Natural killer cell (primary cell): Measurements from ENCODE around the gene NR2C2. TPM values are rescaled to one million over a fixed set of nuclear protein-coding genes. Genes with fewer than 3 reads are reported as not detected.

Source experiments
- ATAC-seq, 3 donors: fragments of 150-1000 bp in 2 of 3; fragments of 200-7000 bp in 1 of 3; cut with Tn5 transposase; 1 replicate in 1 of 3; 2 replicates in 2 of 3; pipeline ENCODE4 v1.10.0; 2021; ENCODE audit warnings: mild to moderate bottlenecking in 2 of 3, moderate library complexity in 2 of 3
- DNase-seq, 2 donors: peaks; one replicate each; pipeline versions ENCODE4 v3.0.0 to v3.0.0-alpha.2; 2013 to 2021; ENCODE audit warnings: mixed read lengths in 1 of 2
- H3K27ac ChIP-seq: one replicate; pipeline ENCODE4 v1.5.1; 2013; ENCODE audit warnings: mild to moderate bottlenecking, low read length
- H3K27me3 ChIP-seq: one replicate; pipeline ENCODE4 v1.6.1; 2013; ENCODE audit warnings: low read length; ENCODE audit not compliant: control insufficient read depth, insufficient read depth
- H3K36me3 ChIP-seq: one replicate; pipeline ENCODE4 v1.6.1; 2013; ENCODE audit warnings: low read length; ENCODE audit not compliant: control insufficient read depth, insufficient read depth
- H3K4me1 ChIP-seq: one replicate; pipeline ENCODE4 v1.6.1; 2013; ENCODE audit warnings: low read length; ENCODE audit not compliant: control insufficient read depth, insufficient read depth
- H3K4me3 ChIP-seq: one replicate; pipeline ENCODE4 v1.5.1; 2013; ENCODE audit warnings: low read length
- H3K9me3 ChIP-seq: one replicate; pipeline ENCODE4 v1.6.1; 2013; ENCODE audit warnings: low read length; ENCODE audit not compliant: control insufficient read depth, insufficient read depth
- H3K27ac Mint-ChIP-seq, 2 donors: one replicate each; pipeline ENCODE4 v1.8.0; 2022; ENCODE audit warnings: mild to moderate bottlenecking in 2 of 2, mixed read lengths in 2 of 2, moderate library complexity in 1 of 2
- H3K27me3 Mint-ChIP-seq, 2 donors: one replicate each; pipeline ENCODE4 v1.8.0; 2022; ENCODE audit warnings: low read depth in 2 of 2, mixed read lengths in 2 of 2
- H3K36me3 Mint-ChIP-seq: one replicate; pipeline ENCODE4 v1.8.0; 2022; ENCODE audit warnings: mixed read lengths
- H3K4me1 Mint-ChIP-seq, 2 donors: one replicate each; pipeline ENCODE4 v1.8.0; 2022; ENCODE audit warnings: mixed read lengths in 2 of 2
- H3K4me3 Mint-ChIP-seq: one replicate; pipeline ENCODE4 v1.8.0; 2022; ENCODE audit warnings: mild to moderate bottlenecking, moderate library complexity, mixed read lengths
- H3K9me3 Mint-ChIP-seq, 2 donors: one replicate each; pipeline ENCODE4 v1.8.0; 2022; ENCODE audit warnings: mixed read lengths in 2 of 2
- CTCF ChIP-seq: fragments of 200-600 bp; IDR thresholded peaks from one replicate; pipeline ENCODE4 v1.8.0; 2022; ENCODE audit warnings: antibody characterized with exemption
- WGBS: methylation state at CpG from one replicate; pipeline ENCODE4 v1.1.7; 2013; ENCODE audit warnings: missing lambda C conversion rate; ENCODE audit not compliant: insufficient coverage; 5-methylcytosine and 5-hydroxymethylcytosine counted together
- intact Hi-C: fragments of 100-400 bp; cut with micrococcal nuclease; formaldehyde crosslinking; loops from one replicate; pipeline ENCODE4 v1.14.2; 2022
- total RNA-seq, 4 donors: library from RNA; stranded (reverse); fragments of 120-200 nt in 1 of 4; gene quantifications; one replicate each; pipeline versions ENCODE4 v1.2.3 to v1.2.4, GENCODE V29; 2013 to 2022

Gene NR2C2
- total RNA-seq, 3 donors from 2014 or later (not counting 1 experiment from before 2014, with no cell fraction given): 70.4 to 94.3 (median 81.6) TPM

DNA sequence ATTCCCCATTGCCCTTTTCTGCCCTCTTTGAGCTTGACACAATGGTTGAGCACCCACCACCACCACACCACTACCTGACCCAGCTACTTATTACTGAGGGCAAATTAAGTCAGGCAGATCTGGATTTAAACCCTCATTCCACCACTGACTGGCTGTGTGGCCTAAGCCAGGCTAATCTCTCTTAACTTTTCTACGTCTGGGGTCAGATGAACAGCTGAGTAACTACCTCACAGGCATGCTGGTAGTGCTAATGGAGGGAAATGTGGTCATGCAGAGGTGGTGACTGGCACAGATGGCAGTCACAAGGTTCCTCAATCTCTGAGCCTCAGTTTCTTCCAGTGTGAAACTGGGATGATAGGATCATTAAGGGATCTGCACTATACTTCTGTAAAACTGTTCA is 122.1 kb downstream of the NR2C2 start:
- Mint-ChIP-seq H3K36me3 (no peaks in the 10 kb centered on the region), H3K4me3 (no peak overlapping the region), H3K9me3 (no peaks in the 10 kb centered on the region), H3K4me1 (peaks cover 8 to 12% of the 10 kb centered on the region in 2 donors), H3K27me3 (no peaks in the 10 kb centered on the region), H3K27ac (peak overlapping the region in 1 of 2 donors; percentile 35)
- Histone ChIP-seq H3K4me1 (peaks cover 4% of the 10 kb centered on the region), H3K36me3 (peaks cover 22% of the 10 kb centered on the region), H3K27ac (no peak overlapping the region), H3K27me3 (no peaks in the 10 kb centered on the region), H3K9me3 (no peaks in the 10 kb centered on the region), H3K4me3 (no peak overlapping the region)
- no peak for DNase-seq
- intact Hi-C loops: no loop called here
- ATAC-seq: no peak
- 57% methylated on average over 1 of the region's 1 CpG for WGBS
- no peak for TF ChIP-seq CTCF

GRCh38 chr3:15071699-15072098 is 124.3 kb downstream of the NR2C2 start:
- WGBS: 96% methylated on average over 2 of the region's 2 CpGs
- no peak overlapping the region for H3K4me3 ChIP-seq
- H3K27me3 ChIP-seq: no peaks in the 10 kb centered on the region
- no peaks in the 10 kb centered on the region for H3K4me1 Mint-ChIP-seq
- no peaks in the 10 kb centered on the region for H3K27me3 Mint-ChIP-seq
- H3K9me3 ChIP-seq: no peaks in the 10 kb centered on the region
- no peak overlapping the region for H3K4me3 Mint-ChIP-seq
- TF ChIP-seq CTCF: no peak
- no peak overlapping the region for H3K27ac Mint-ChIP-seq
- ATAC-seq (no peak), DNase-seq (no peak)
- H3K4me1 ChIP-seq: no peaks in the 10 kb centered on the region
- H3K9me3 Mint-ChIP-seq: no peaks in the 10 kb centered on the region
- intact Hi-C loops: no loop called here
- peaks cover 44% of the 10 kb centered on the region for H3K36me3 ChIP-seq
- peaks cover 14% of the 10 kb centered on the region for H3K36me3 Mint-ChIP-seq
- no peak overlapping the region for H3K27ac ChIP-seq

DNA sequence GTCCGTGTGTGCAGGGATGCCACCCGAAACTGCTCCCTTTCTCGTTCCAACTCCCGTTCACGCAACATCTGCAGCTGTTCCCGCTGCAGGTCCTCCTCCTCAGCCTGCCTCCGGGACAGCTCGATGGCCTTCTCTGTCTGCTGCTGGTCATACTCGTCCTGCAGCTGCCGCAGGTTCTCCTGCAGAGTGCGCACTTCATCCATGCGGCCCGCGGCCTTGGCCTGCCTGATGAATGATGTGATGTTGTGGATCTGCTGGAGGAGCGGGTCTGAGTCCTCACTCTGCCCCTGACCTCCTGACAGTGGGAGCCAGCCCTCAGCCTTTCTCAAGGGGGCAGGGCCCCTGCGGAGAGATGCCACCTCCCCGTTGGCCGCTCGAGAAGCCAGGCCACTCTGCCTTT is 127.1 kb downstream of the NR2C2 start:
- TF ChIP-seq CTCF: no peak
- Histone ChIP-seq H3K4me1 (no peaks in the 10 kb centered on the region), H3K27ac (no peak overlapping the region), H3K27me3 (no peaks in the 10 kb centered on the region), H3K36me3 (peaks cover 69% of the 10 kb centered on the region), H3K9me3 (no peaks in the 10 kb centered on the region), H3K4me3 (no peak overlapping the region)
- intact Hi-C loops: no loop called here
- Mint-ChIP-seq H3K4me3 (no peak overlapping the region), H3K27ac (no peak overlapping the region), H3K27me3 (no peaks in the 10 kb centered on the region), H3K9me3 (no peaks in the 10 kb centered on the region), H3K36me3 (peaks cover 20% of the 10 kb centered on the region), H3K4me1 (no peaks in the 10 kb centered on the region)
- WGBS: 99% methylated on average over 19 of the region's 19 CpGs
- DNase-seq: no peak
- no peak for ATAC-seq

DNA sequence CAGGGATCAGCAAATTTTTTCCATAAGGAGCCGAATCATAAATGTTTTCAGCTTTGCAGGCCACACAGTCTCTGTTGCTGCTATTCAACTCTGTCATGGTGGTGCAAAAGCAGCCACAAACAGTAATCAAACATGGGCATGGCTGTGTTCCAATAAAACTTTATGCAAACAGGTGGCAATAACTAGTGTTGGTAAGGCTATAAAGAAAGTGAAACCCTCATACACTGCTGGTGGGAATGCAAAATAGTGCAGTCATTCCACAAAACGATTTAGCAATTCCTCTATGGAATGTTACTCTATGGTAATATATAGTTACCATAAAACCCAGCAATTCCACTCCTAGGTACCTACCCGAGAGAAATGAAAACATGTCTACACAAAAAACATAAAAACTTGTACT is 131.7 kb downstream of the NR2C2 start:
- ATAC-seq (no peak), DNase-seq (no peak)
- Mint-ChIP-seq H3K4me1 (no peaks in the 10 kb centered on the region), H3K9me3 (no peaks in the 10 kb centered on the region), H3K27ac (no peak overlapping the region), H3K36me3 (peaks cover 29% of the 10 kb centered on the region), H3K27me3 (no peaks in the 10 kb centered on the region), H3K4me3 (no peak overlapping the region)
- intact Hi-C loops: no loop called here
- no peaks in the 10 kb centered on the region for H3K9me3 ChIP-seq
- no peaks in the 10 kb centered on the region for H3K27me3 ChIP-seq
- H3K27ac ChIP-seq: no peak overlapping the region
- no peak overlapping the region for H3K4me3 ChIP-seq
- TF ChIP-seq CTCF: no peak
- 100% methylated on average over 2 of the region's 3 CpGs for WGBS
- peaks cover 94% of the 10 kb centered on the region for H3K36me3 ChIP-seq
- H3K4me1 ChIP-seq: no peaks in the 10 kb centered on the region
